Esophagus muscularis mucosa (tissue), 4 donors: ENCODE measurements around the gene GPR32.

Experiments
- CTCF ChIP-seq, 3 experiments: fragments of 200-600 bp in 2 of 3; fragments of 450-650 bp in 1 of 3; sonication (generic) in 2 of 3; IDR thresholded peaks; one replicate each; pipeline ENCODE4 v1.5.1; 2017 to 2019; ENCODE audit warnings: antibody characterized with exemption in 3 of 3, mild to moderate bottlenecking in 2 of 3, moderate library complexity in 1 of 3
- EP300 ChIP-seq: sonication (generic); formaldehyde crosslinking; IDR thresholded peaks from one replicate; pipeline ENCODE4 v1.6.1; 2017; ENCODE audit warnings: antibody characterized with exemption
- POLR2A ChIP-seq: fragments of 450-650 bp; IDR thresholded peaks from one replicate; pipeline ENCODE4 v1.6.1; 2017; ENCODE audit warnings: antibody characterized with exemption, moderate library complexity, mild to moderate bottlenecking, low read depth
- POLR2AphosphoS5 ChIP-seq, 2 donors: sonication (generic); formaldehyde crosslinking; IDR thresholded peaks; one replicate each; pipeline ENCODE4 v1.6.1; 2017; ENCODE audit warnings: antibody characterized with exemption in 2 of 2

GRCh38 chr19:50785329-50785728 lies 15.1 kb downstream of the GPR32 start:
- no peak for TF ChIP-seq CTCF (IDR thresholded peaks at IDR 0.05)
- no peak for TF ChIP-seq EP300
- no peak for TF ChIP-seq POLR2A
- no peak for TF ChIP-seq POLR2AphosphoS5 (IDR thresholded peaks at IDR 0.05)
